CD4-positive, alpha-beta T cell treated with Interleukin-17A for 1 hour (primary cell): ENCODE data around the gene AKT2.

ENCODE experiments used
- DNase-seq: peaks from one replicate; pipeline ENCODE4 v3.0.0-alpha.2; 2020

AKT2 gene

GRCh38 chr19:40271706-40272105 lies 13.4 kb downstream of the AKT2 start:
- DNase-seq = no peak

GRCh38 chr19:40270362-40271089 lies 14.6 kb downstream of the AKT2 start:
- no peak for DNase-seq

- DNase-seq = no peak
Measured at GRCh38 chr19:40269216-40269940, 15.8 kb downstream of the AKT2 start.

- DNase-seq = no peak
Measured at GRCh38 chr19:40267601-40267997, 17.5 kb downstream of the AKT2 start.

- DNase-seq = no peak
Measured at GRCh38 chr19:40266912-40267600, 18.1 kb downstream of the AKT2 start.

GRCh38 chr19:40266119-40266518 lies 19.0 kb downstream of the AKT2 start:
- no peak for DNase-seq

GRCh38 chr19:40265763-40266099 lies 19.4 kb downstream of the AKT2 start:
- no peak for DNase-seq

- no peak for DNase-seq
Measured at GRCh38 chr19:40265055-40265762, 19.9 kb downstream of the AKT2 start.

- DNase-seq = no peak
Measured at GRCh38 chr19:40264314-40265054, 20.7 kb downstream of the AKT2 start.

- DNase-seq = no peak
Measured at GRCh38 chr19:40263440-40264313, 21.5 kb downstream of the AKT2 start.

- DNase-seq = no peak
Measured at GRCh38 chr19:40262422-40262821, 22.7 kb downstream of the AKT2 start.

GRCh38 chr19:40261631-40262030 lies 23.5 kb downstream of the AKT2 start:
- DNase-seq = no peak

GRCh38 chr19:40257096-40257517 lies 28.0 kb downstream of the AKT2 start:
- DNase-seq = no peak

- no peak for DNase-seq
Measured at GRCh38 chr19:40256512-40256911, 28.6 kb downstream of the AKT2 start.

GRCh38 chr19:40255619-40256166 lies 29.5 kb downstream of the AKT2 start:
- DNase-seq = no peak

- DNase-seq = no peak
Measured at GRCh38 chr19:40254714-40255418, 30.3 kb downstream of the AKT2 start.

GRCh38 chr19:40253611-40254092 lies 31.5 kb downstream of the AKT2 start:
- no peak for DNase-seq

GRCh38 chr19:40252395-40252794 lies 32.8 kb downstream of the AKT2 start:
- DNase-seq = no peak

GRCh38 chr19:40251991-40252390 lies 33.2 kb downstream of the AKT2 start:
- DNase-seq = no peak

GRCh38 chr19:40251244-40251643 lies 33.9 kb downstream of the AKT2 start:
- no peak for DNase-seq
